Measurements from ENCODE around the gene SPIN3.

GRCh38 chrX:56994375-56995270, 718 bp downstream of the SPIN3 start:
- TF ChIP-seq CTCF (IDR thresholded peaks at IDR 0.05) = no peak
- TF ChIP-seq POLR2A (IDR thresholded peaks at IDR 0.05) = no peak
